ENCODE data around the gene USP13.

The USP13 gene

DNA sequence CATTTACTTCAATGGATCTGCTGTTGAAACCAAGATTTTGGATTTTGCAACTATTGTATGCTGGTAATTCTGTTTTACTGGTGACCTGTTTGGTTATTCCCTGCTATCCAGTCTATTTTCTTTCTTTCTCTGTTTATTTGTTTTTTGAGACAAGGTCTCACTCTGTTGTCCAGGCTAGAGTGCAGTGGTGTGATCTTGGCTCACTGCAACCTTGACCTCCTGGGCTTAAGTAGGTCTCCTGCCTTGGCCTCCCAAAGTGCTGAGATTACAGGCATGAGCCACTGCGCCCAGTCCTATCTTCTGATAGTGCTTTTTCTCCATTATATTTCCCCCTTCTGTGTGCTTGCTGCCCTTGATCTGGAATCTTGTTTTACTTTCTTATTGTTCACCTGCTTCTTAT is 15.6 kb downstream of the USP13 start:
- no peak for DNase-seq (ENCODE audit: low spot score)
- no peak overlapping the region for H3K4me3 ChIP-seq
- TF ChIP-seq, protein P1, sequence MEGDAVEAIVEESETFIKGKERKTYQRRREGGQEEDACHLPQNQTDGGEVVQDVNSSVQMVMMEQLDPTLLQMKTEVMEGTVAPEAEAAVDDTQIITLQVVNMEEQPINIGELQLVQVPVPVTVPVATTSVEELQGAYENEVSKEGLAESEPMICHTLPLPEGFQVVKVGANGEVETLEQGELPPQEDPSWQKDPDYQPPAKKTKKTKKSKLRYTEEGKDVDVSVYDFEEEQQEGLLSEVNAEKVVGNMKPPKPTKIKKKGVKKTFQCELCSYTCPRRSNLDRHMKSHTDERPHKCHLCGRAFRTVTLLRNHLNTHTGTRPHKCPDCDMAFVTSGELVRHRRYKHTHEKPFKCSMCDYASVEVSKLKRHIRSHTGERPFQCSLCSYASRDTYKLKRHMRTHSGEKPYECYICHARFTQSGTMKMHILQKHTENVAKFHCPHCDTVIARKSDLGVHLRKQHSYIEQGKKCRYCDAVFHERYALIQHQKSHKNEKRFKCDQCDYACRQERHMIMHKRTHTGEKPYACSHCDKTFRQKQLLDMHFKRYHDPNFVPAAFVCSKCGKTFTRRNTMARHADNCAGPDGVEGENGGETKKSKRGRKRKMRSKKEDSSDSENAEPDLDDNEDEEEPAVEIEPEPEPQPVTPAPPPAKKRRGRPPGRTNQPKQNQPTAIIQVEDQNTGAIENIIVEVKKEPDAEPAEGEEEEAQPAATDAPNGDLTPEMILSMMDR (IDR thresholded peaks at IDR 0.05) = no peak
- no peak overlapping the region for H3K27ac ChIP-seq

DNA sequence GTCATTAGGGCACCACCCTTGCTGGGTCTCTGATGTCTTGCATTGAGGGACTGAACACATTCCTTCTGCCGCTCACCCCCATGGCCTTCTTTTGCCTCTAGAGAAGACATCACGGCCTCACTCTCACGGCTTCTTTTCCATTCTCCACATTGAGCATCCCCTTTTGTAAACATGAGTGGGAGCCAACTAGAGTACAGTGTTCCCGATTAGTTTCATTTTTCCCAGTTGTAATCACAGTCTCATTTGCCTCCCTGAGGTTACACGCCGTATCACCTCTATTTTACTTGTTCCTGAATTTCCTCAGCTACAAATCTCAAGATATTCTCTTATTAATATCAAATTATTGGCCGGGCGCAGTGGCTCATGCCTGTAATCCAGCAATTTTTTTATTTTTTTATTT is 17.5 kb downstream of the USP13 start:
- no peak for DNase-seq (ENCODE audit: low spot score)
- H3K27ac ChIP-seq = no peak overlapping the region
- H3K4me3 ChIP-seq = no peak overlapping the region
- TF ChIP-seq, protein P1 (IDR thresholded peaks at IDR 0.05) = no peak

DNA sequence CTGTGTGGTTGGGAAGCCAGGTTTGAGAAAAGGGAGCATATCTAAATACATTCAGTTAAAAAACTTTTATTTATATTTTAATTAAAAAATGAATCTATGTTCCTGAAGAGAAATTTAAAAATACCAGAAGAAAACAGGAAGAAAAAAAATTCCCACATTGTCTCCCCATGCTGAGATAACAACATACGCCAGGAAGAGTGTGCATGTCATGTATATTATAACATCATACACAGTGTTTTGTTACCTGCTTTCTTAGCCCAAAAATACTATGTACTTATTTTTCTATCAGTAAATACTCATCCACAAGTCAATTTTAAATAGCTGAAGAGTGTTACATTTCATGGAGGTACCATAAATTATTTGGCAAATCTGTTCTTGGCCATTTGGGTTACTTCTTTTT is 18.5 kb downstream of the USP13 start:
- H3K4me3 ChIP-seq = no peak overlapping the region
- no peak overlapping the region for H3K27ac ChIP-seq
- DNase-seq (ENCODE audit: low spot score) = no peak
- TF ChIP-seq, protein P1 (IDR thresholded peaks at IDR 0.05) = no peak

DNA sequence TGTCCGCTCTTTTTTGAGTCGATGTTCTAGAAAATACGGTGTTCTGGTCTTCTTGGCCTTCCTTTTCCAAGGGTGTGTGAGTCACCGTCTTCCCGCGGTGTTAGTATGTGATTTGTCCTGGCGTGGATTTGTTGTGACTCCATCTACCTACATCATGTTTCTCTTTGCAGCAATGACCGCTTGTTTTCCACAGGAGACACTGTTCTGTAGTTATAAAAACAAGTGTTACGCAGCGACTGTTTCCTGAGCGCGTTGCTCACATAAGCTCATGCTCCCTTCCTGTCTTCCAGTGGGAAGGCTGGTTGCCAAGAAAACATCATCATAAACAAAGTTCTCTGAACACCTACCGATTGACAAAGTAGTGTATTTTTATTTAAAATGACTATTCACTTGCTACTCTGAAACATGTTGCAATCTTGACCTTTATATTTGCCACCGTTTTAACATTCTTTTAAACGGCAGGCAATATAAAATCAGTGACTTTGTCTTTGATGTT is 19.0 kb downstream of the USP13 start:
- H3K4me3 ChIP-seq = no peak overlapping the region
- TF ChIP-seq, protein P1 (IDR thresholded peaks at IDR 0.05) = no peak
- no peak for DNase-seq (ENCODE audit: low spot score)
- no peak overlapping the region for H3K27ac ChIP-seq

DNA sequence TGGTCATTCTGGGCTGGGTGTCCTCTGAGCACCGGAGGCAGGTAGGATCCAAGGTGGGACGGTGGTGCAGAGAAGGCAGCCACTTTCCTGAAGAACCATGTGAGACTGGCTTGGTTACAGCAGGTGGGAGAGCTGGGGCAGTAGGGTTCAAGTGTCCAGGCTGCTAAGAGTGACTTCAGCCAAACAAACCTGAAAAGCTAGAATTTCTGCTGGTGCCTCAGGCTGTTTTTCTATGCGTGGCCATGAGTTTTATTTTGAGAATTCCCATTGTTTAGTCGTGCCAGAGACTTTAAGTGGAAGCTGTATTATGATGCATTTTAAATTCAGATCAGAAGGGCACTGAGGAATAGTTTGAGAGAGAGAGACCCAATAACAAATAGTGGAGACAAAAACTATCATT is 20.1 kb downstream of the USP13 start:
- DNase-seq (ENCODE audit: low spot score) = no peak
- Histone ChIP-seq H3K27ac (no peak overlapping the region), H3K4me3 (no peak overlapping the region)
- TF ChIP-seq, protein P1 (IDR thresholded peaks at IDR 0.05) = no peak

DNA sequence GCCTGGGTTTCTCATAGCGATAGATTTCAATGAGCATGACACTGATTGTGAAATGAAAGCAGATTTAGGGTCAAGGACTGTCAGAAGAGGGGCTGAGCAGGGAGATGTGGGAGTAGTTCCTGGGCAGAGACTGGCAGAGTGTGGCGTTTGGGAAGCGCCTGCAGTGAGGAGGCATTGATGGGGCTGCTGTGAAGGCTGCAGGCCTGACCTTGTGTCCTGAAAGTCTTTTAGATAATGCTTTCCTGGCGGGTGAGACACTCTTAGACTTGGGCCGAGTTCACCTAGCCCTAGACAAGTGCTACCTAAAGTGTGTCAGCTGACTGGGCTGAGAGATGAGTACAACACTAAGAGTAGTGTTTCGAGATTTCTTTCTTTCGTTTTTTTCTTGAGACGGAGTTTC is 20.7 kb downstream of the USP13 start:
- no peak for DNase-seq (ENCODE audit: low spot score)
- no peak overlapping the region for H3K4me3 ChIP-seq
- H3K27ac ChIP-seq = no peak overlapping the region
- TF ChIP-seq, protein P1 (IDR thresholded peaks at IDR 0.05) = no peak

DNA sequence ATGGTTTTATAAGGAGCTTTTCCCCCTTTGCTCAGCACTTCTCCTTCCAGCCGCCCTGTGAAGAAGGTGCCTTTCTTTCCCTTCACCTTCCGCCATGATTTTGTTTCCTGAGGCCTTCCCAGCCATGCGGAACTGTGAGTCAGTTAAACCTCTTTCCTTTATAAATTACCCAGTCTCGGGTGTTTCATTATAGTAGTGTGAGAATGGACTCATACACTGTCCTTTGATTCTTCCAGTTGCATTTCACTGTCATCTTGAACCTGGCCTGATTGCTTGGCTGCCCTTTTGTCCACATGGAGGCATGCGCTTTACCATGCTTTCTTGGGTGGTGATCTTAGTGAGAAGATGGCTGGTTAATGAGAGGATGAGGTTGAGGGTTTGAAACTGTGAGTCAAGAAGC is 23.2 kb downstream of the USP13 start:
- no peak overlapping the region for H3K27ac ChIP-seq
- DNase-seq (ENCODE audit: low spot score) = no peak
- TF ChIP-seq, protein P1 (IDR thresholded peaks at IDR 0.05) = no peak
- H3K4me3 ChIP-seq = no peak overlapping the region
